Keratinocyte (primary cell): ENCODE measurements around the gene MCF2. TPM values are rescaled to one million over a fixed set of nuclear protein-coding genes. Genes with fewer than 3 reads are reported as not detected.
A peak's percentile ranks its signal among the peaks of the same experiment; 100 is the strongest.
"Not testable (repeated sequence)": the region's sequence is repeated elsewhere in the genome, so short reads cannot be mapped to it uniquely, and the experiment has no call there.

ENCODE experiments used
- DNase-seq: peaks from one replicate; pipeline ENCODE4 v3.0.0-alpha.2; 2011; ENCODE audit warnings: low read depth, missing footprints, low spot score
- FAIRE-seq: peaks from 2 replicates; lab custom pipeline; 2011; peaks lifted over from hg19 to GRCh38; lab: Jason Lieb, UNC
- H2AFZ ChIP-seq: 2 replicates; pipeline ENCODE4 v1.6.0; 2012; ENCODE audit warnings: low read length, control low read depth, inconsistent platforms; ENCODE audit not compliant: control insufficient read depth
- H3K27ac ChIP-seq: 2 replicates; pipeline ENCODE4 v1.5.1; 2011; ENCODE audit warnings: low read length; ENCODE audit not compliant: control insufficient read depth, insufficient read depth
- H3K27me3 ChIP-seq: 3 replicates; pipeline ENCODE4 v1.6.0; 2011; ENCODE audit warnings: low read length; ENCODE audit not compliant: control insufficient read depth, insufficient read depth; ENCODE audit errors: extremely low read depth
- H3K36me3 ChIP-seq, 2 experiments: 2 replicates in 1 of 2; 3 replicates in 1 of 2; pipeline ENCODE4 v1.5.1; 2011; ENCODE audit warnings: low read length in 2 of 2, mild to moderate bottlenecking in 1 of 2; ENCODE audit not compliant: control insufficient read depth in 2 of 2, insufficient read depth in 2 of 2; ENCODE audit errors: extremely low read depth in 1 of 2
- H3K4me1 ChIP-seq: 3 replicates; pipeline ENCODE4 v1.5.1; 2011; ENCODE audit warnings: low read length; ENCODE audit not compliant: control insufficient read depth, insufficient read depth; ENCODE audit errors: extremely low read depth
- H3K4me2 ChIP-seq: 3 replicates; pipeline ENCODE4 v1.6.0; 2011; ENCODE audit warnings: low read depth, low read length; ENCODE audit not compliant: control insufficient read depth, insufficient read depth; ENCODE audit errors: extremely low read depth
- H3K4me3 ChIP-seq, 3 experiments: fragments of 200-600 bp in 1 of 3; sonication (generic) in 1 of 3; 2 replicates in 2 of 3; 3 replicates in 1 of 3; pipeline ENCODE4 v1.5.1; 2011 to 2016; ENCODE audit warnings: low read length in 3 of 3, mild to moderate bottlenecking in 3 of 3, control low read depth in 2 of 3, inconsistent platforms in 1 of 3, low read depth in 1 of 3, mixed read lengths in 1 of 3, mixed run types in 1 of 3, moderate library complexity in 1 of 3; ENCODE audit not compliant: control insufficient read depth in 2 of 3, insufficient read depth in 2 of 3; ENCODE audit errors: extremely low read depth in 1 of 3
- H3K79me2 ChIP-seq: 2 replicates; pipeline ENCODE4 v1.6.0; 2012; ENCODE audit warnings: low read length; ENCODE audit not compliant: control insufficient read depth, insufficient read depth
- H3K9ac ChIP-seq: 3 replicates; pipeline ENCODE4 v1.6.0; 2011; ENCODE audit warnings: low read length; ENCODE audit not compliant: control insufficient read depth, insufficient read depth; ENCODE audit errors: extremely low read depth
- H3K9me1 ChIP-seq: 3 replicates; pipeline ENCODE4 v1.6.0; 2011; ENCODE audit warnings: low read length; ENCODE audit not compliant: control insufficient read depth, insufficient read depth; ENCODE audit errors: extremely low read depth
- H3K9me3 ChIP-seq: 2 replicates; pipeline ENCODE4 v1.5.1; 2012; ENCODE audit warnings: low read depth, low read length; ENCODE audit not compliant: control insufficient read depth
- H4K20me1 ChIP-seq: 3 replicates; pipeline ENCODE4 v1.6.0; 2011; ENCODE audit warnings: low read length; ENCODE audit not compliant: control insufficient read depth, insufficient read depth; ENCODE audit errors: extremely low read depth
- CTCF ChIP-seq, 3 experiments: IDR thresholded peaks in 1 of 3; conservative IDR thresholded peaks in 1 of 3; optimal IDR thresholded peaks in 1 of 3; 2 replicates in 2 of 3; 3 replicates in 1 of 3; pipeline versions ENCODE3 to v1.5.1; 2011; ENCODE audit warnings: low read length in 3 of 3, mild to moderate bottlenecking in 3 of 3, moderate library complexity in 2 of 3, control low read depth in 1 of 3, inconsistent platforms in 1 of 3; ENCODE audit not compliant: insufficient read depth in 2 of 3; ENCODE audit errors: extremely low read depth in 1 of 3
- EZH2 ChIP-seq: IDR thresholded peaks from one replicate; pipeline ENCODE4 v1.6.1; 2012; ENCODE audit warnings: inconsistent platforms, mild to moderate bottlenecking, low read length, moderate library complexity
- dilution Hi-C: fragments of 300-500 bp; cut with MboI; formaldehyde crosslinking; loops from one replicate; pipeline ENCODE4 v1.7.0; 2020; ENCODE audit warnings: low sequenced_read_pairs; ENCODE audit not compliant: extremely low pct_ligation_motif_present
- polyA plus RNA-seq, 5 experiments: library from polyadenylated mRNA; depleted of rRNA in 3 of 5; stranded (reverse) in 3 of 5; stranded (forward) in 1 of 5; unstranded in 1 of 5; fragments of >200 nt; gene quantifications; 1 replicate in 1 of 5; 2 replicates in 3 of 5; 3 replicates in 1 of 5; pipeline versions ENCODE4 v1.2.1 to v1.2.3, GENCODE V29; 2011 to 2012; ENCODE audit warnings: missing spikeins in 2 of 5, low read depth in 1 of 5, low replicate concordance in 1 of 5

MCF2 gene
- polyA plus RNA-seq, 1 donor (not counting 4 experiments of a cell fraction or from before 2014, with no cell fraction given) = 0.75 TPM

- Histone ChIP-seq H3K4me3 (peak overlapping the region in 2 of 3 experiments; percentile 12 to 29), H3K36me3 (no peaks in the 10 kb centered on the region), H3K9me1 (no peaks in the 10 kb centered on the region), H3K4me2 (peak overlapping the region; percentile 56), H2AFZ (peak overlapping the region; percentile 30), H3K4me1 (no peaks in the 10 kb centered on the region), H3K27me3 (no peaks in the 10 kb centered on the region), H4K20me1 (no peaks in the 10 kb centered on the region), H3K9me3 (no peaks in the 10 kb centered on the region), H3K9ac (no peak overlapping the region), H3K79me2 (no peaks in the 10 kb centered on the region), H3K27ac (no peak overlapping the region)
- peak; percentile 63 for TF ChIP-seq EZH2
- TF ChIP-seq CTCF (optimal IDR thresholded peaks at IDR 0.05 in 1 of 3, IDR thresholded peaks at IDR 0.05 in 1 of 3, conservative IDR thresholded peaks at IDR 0.05 in 1 of 3; ENCODE audit: extremely low read depth in 1 of 3, insufficient read depth in 2 of 3, low read length in 3 of 3) = no peak
- dilution Hi-C loops = no loop called here
- FAIRE-seq = no peak
- no peak for DNase-seq
These were observed 16.0 kb downstream of the MCF2 start for GRCh38 chrX:139691843-139692505.

- Histone ChIP-seq H3K36me3 (no peaks in the 10 kb centered on the region), H3K79me2 (no peaks in the 10 kb centered on the region), H3K9me1 (no peaks in the 10 kb centered on the region), H3K4me3 (no peak overlapping the region), H4K20me1 (no peaks in the 10 kb centered on the region), H3K27ac (no peak overlapping the region), H3K4me1 (no peaks in the 10 kb centered on the region), H3K4me2 (peak overlapping the region; percentile 56), H3K9me3 (no peaks in the 10 kb centered on the region), H2AFZ (no peak overlapping the region), H3K27me3 (no peaks in the 10 kb centered on the region), H3K9ac (no peak overlapping the region)
- dilution Hi-C loops = no loop called here
- TF ChIP-seq CTCF (optimal IDR thresholded peaks at IDR 0.05 in 1 of 3, IDR thresholded peaks at IDR 0.05 in 1 of 3, conservative IDR thresholded peaks at IDR 0.05 in 1 of 3; ENCODE audit: extremely low read depth in 1 of 3, insufficient read depth in 2 of 3, low read length in 3 of 3) = no peak
- TF ChIP-seq EZH2 = no peak
- DNase-seq (no peak), FAIRE-seq (no peak)
These were observed 16.5 kb downstream of the MCF2 start for GRCh38 chrX:139691493-139691842.

- H2AFZ ChIP-seq, H3K9me1 ChIP-seq, H4K20me1 ChIP-seq, H3K9ac ChIP-seq, H3K27ac ChIP-seq, H3K4me3 ChIP-seq, H3K4me2 ChIP-seq, H3K9me3 ChIP-seq, H3K4me1 ChIP-seq, H3K79me2 ChIP-seq, FAIRE-seq, DNase-seq, H3K27me3 ChIP-seq, H3K36me3 ChIP-seq, dilution Hi-C loops: not testable (repeated sequence)
These were observed 22.8 kb downstream of the MCF2 start for GRCh38 chrX:139685175-139685574.
